HG03520 (cell line): ENCODE data around the gene RPUSD4.
A peak's percentile ranks its signal among the peaks of the same experiment; 100 is the strongest.

ENCODE experiments used
- ATAC-seq: cut with Tn5 transposase; IDR thresholded peaks from one replicate; pipeline ENCODE4 v1.9.1; 2021; ENCODE audit warnings: mild to moderate bottlenecking, moderate library complexity; ENCODE audit not compliant: unreplicated experiment

RPUSD4 gene

DNA sequence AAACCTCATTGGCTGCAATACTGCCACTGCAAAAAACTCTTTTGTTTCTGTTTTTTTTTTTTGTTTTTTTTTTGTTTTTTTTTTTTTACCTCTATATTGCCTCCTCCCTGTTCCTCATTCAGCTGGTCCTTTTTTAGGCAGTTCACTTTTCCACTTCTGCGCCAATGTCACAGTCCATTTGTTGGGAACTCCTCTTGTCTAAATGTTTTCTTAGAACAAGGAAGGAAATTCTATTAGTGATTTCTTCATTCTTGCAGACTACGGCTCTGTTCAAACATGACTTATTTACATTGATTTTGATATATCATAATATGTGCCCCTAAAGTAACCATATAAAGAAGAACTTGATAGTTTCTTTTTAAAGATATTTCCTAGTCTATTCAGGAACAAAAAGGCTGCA is 3.0 kb upstream of the RPUSD4 start:
- no peak for ATAC-seq

DNA sequence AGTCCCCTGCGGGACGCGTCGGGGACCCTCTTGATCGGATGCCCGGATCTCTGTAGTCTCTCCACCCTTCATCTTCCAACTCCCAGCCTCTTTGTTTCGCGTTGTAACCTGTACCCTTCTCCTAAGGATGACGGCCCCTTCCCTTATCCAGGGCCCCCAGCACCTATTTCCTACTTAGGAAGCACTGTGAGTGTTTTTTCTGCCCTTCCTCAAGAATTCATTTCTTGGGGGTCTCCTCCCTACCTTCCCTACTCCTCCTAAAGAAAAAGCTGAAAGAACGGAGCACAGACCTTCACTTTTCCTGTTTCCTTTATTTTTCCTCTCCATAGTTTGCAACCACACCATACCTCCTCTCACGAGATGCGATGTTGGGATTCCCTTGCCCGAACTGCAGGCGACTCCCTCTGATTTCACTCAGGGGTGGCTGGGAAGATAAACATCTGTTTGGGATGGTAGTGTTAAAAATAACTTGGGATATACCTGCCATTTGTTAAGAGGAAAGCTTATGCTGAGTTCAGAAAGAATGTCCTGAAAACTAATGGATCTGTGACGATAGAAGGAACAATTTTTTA is 725 bp upstream of the RPUSD4 start:
- no peak for ATAC-seq

DNA sequence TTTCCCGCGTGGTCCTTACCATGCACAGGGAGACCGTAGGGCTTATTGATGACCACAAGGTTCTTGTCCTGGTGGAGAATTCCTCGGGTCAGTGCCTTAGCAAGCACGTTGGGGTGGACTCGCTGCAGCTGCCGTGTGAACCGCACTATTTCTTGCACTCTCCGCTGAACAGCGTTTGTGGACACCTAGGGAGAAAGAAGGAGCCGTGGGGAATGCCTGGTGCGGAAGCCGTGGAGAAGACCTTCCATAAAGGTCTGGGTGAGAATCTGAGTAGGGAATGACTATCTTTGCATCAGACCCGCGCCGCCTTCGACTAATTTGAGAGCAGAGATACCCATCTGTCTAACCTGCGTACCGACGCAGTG is 597 bp downstream of the RPUSD4 start:
- ATAC-seq, result no peak

DNA sequence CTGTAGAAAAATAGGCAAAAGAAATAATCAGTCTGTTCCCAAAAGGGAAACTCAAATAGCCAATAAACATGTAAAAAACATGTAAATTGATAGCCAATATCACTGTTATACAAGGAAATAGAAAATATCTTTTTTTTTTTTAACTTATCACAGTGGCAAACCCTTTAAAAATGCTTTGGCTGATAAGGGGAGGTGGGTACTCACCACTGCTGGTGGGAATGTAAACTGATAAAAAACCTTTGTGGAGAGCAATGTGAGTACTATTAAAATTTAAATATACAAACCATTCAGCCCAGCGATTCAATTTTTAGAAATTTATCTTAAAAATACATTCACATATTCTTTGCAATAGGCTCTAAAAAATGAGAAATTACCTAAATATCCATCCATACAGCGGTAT is 3.6 kb downstream of the RPUSD4 start:
- ATAC-seq, result no peak

DNA sequence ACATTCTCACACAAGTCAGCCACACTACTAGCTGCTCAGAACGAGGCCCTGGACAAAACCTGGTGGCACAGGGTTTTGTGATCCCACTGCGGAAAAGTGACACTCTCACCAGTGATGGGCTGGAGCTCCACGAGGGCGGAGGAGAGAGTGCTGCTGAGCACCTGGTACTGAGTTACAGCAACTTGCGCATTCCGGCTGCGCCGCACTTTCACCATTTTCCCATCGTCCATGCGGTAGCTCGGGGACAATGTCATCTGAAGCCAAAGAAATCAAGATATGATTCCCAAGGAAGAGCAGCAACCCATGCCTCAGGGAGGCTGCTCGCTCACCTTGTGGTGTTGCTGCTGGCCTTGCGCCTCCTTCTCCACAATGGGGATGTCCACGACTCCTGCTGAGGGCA is 6.1 kb downstream of the RPUSD4 start:
- ATAC-seq, result no peak

DNA sequence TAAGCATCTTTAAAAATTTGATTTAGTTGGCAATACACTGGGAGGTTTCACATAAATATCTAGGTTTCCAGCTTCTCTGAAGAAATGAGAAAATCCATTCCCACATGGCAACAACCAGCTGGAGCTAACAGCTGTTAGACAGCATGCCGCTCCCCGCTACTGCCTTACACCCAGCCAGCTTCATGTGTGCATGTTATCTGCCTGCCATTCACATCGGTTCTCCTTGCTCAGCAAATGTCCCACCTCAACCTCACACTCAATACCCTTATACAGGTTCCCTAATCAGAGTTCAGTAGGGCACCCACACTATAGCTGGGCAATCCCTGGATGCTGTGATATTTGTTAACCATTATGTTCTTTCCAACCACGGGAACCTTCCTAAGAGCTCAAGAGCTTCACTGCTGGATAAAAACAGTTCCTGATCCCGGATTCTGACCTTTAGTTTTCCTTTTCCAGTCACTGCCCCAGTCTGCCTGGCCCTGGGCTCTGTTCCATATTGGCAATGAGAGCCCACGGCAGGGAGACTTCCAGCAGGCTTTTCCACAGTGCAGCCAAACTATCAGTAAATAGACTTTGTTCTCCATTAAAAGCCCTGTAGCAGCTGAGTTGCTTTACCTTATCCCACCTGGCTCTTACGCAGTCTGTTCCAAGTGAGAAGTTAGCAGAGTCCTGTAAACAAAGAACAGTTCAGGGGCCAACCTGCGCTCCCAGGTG is 8.6 kb downstream of the RPUSD4 start:
- no peak for ATAC-seq

DNA sequence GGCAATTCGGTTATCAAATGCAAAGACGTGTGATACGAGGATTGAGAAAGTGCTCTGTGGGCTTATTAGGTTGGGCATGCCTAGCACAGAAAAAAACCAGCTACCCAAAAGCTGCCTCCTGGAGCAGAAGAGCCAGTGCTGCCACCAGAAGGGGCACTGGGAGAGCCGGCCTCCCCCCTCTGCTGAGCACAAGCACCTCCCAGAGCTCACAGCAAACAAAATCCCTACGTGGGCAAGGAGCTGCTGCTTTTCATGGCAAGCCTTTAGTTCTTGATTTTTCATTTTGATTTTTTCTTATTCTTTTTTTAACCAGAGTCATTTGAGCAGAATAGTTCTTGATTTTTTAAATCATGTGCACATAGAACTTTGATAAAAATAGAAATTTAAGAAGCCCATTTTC is 12.8 kb downstream of the RPUSD4 start:
- ATAC-seq, result no peak

DNA sequence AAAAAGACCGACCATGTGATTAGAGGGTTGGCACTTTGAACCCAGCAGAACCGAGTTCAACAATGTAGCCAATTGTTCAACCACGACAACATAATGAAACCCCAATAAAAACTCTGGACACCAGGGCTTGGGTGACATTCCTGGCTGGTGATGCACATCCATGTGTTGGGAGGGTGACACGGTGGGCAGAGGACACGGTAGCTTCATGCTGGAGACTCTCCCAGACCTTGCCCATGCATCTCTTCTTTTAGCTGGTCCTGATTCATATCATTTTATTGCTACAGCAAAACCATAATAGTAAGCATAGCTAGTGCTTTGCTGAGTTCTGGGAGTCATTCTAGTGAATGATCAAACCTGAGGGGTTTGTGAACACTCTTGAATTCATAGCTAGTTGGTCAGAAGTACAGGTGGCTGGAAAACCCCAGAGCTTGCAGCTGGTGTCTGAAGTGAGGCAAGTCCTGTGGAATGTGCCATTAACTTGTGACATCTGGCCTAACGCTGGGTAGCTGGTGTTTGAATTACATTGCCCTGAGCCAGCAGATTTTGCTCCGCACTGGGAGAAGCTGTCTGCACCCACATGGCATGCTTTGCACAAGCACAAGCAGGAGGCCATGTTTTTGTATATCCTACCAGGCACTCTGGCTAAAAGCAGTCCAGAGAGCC is 14.0 kb downstream of the RPUSD4 start:
- ATAC-seq, result no peak

DNA sequence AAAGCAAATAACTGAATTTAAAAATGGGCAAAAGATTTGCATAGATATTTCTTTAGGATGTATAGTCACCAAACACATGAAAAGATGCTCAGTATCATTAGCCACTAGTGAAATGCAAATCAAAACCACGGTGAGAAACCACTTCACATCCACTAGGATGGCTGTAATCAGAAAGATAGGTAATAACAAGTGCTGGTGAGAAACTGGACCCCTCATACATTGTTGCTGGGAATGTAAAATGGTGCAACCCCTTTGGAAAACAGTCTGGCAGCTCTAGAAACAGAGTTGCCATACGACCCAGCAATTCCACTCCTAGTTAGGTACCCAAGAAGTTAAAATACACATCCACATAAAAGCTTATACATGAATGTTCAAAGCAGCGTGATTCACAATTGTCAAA is 16.3 kb downstream of the RPUSD4 start:
- no peak for ATAC-seq

DNA sequence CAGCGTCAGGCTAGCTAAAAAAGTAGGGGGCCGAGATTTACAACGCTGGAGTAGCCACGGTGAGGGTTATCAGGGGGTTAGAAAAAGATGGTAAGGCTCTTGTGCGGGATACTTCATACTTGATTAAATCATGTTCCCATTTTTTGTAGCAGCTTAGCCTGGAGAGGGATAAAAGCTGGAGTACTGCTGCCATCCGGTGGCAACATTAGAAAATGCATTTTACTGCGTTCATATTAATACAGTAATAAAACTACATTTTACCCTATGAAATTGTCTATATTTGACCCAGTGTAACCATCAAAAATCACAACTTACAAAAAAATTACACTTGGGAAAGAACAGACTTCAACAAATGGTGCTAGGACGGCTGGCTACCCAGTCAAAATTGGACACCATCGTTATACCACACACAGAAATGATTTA is 17.3 kb downstream of the RPUSD4 start:
- ATAC-seq, result no peak

DNA sequence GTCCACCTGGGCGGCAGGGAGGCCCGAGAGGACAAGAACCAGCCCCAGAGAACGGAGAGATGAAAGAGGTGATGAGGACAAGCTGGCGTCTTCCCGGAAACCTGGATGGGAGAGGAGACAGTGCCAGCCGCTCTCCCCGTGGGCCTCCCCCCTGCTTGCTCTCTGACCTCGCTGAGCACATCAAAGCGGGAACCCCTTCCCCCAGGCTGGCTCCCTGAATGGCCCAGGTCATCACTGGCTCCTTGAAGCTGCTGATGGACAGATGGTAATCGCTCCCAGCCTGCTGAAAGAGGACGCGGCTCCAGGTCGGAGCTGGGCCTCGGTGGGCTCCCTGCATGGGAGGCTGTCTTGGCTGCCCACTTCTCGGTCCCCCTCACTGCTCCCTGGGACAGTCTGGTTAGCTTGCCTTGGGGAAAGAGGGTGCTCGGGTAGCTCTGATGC is 18.4 kb downstream of the RPUSD4 start:
- ATAC-seq, result no peak

DNA sequence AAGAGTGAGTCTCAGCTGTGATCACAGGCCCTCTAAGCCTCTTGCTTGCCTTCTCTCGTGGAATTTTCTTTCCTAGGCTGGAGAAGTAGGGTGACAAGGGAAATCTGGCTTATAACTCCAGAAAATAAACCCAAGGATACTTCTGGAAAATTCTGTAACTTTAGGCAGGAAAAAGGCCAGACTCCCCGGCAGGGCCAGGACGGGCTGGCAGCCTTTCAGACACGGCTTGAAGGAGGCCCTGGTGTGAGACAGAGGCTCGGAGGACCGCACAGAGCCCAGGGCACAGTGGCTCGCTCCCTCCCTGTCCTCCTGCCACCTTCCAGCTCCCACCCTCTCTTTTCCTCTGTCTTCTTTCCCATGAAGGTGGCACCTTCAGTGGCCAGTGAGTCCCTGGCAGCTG is 19.1 kb downstream of the RPUSD4 start:
- no peak for ATAC-seq

DNA sequence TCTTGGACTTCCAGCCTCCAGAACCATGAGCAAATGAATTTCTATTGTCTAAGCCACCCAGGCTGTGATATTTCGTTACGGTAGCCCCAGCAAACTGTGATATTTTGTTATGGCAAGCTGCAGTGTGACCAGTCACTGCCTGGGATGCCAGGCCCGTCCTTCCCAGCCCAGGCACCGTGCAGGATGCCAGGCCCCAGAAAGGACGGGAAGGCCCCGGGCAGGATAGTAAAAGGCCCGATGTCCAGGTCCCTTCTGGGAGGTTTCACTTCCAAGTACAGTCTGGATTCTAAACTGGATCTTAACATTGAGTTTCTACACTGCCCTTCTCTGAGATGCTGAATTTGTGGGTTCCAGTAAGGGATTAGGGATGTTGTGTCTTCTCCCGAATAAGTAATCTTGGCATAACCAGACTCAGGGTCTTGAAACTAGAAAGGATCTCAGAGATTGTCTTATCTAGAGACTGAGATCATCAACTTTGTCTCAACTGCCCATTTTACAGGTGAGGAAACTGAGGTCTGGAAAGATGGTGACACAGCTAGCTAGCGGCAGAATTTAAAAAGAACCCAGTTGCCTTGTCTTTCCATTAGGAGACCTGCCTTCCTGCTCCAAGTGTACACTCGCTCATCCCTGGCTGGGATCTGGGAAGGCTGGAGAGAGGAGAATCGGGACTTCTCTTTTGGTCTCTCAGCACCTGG is 19.9 kb downstream of the RPUSD4 start:
- no peak for ATAC-seq

DNA sequence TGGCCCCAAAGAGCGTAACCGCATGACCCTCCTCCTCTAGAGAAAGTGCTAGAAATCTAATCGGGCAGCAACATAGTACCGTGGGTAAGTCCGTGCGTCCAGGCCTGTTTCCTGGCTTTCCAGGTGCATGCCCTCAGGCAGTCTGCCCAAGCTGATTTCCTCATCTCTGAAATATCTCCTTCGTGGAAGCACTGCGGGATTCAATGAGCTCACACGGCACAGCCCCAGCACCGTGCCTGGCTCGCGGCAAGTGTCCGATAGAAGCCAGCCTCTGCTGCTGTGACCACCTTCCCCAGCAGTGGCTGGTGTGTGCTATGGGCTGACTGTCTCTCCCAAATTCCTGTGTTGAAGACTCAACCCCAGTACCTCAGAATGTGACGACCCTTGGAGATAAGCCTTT is 20.7 kb downstream of the RPUSD4 start:
- ATAC-seq, result no peak

DNA sequence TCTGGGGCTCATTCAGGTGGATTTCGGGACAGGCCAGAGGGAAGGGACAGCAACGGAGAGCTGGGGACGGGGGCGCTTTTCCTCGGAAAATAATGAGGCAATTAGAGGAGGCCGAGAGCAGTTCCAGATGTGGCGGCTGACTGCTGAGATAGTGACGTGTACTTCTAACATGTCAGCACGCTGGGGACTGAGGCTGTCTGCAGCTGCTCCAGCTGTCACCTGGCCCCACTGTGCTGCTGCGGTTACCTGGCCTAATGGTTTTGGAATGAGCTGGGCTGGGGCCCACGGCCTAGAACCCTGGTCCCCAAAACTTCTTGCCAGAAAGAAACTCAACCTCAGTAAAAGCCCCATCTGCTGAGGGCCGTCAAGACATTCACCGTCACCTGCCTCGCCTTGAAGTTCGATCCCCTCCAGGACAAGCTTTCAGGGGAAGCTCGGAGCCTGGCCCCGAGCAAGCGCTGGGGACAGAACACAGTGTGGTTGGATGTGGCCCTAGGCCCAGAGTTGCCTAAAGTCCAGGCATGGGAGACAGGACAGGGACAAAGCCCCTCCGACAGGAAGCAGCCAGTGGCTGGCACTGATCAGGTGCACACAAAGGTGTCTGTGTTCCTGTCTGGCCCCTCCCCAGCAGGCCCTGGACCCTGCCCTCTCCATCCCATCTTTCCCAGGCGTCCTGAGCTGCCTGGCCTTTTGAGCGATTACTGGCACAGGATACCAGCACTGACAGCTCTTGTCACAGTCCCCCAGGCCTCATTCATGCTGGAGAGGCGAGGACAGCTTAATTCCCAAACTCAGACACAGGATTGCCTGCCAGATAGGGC is 22.1 kb downstream of the RPUSD4 start:
- peak; percentile 65 for ATAC-seq

DNA sequence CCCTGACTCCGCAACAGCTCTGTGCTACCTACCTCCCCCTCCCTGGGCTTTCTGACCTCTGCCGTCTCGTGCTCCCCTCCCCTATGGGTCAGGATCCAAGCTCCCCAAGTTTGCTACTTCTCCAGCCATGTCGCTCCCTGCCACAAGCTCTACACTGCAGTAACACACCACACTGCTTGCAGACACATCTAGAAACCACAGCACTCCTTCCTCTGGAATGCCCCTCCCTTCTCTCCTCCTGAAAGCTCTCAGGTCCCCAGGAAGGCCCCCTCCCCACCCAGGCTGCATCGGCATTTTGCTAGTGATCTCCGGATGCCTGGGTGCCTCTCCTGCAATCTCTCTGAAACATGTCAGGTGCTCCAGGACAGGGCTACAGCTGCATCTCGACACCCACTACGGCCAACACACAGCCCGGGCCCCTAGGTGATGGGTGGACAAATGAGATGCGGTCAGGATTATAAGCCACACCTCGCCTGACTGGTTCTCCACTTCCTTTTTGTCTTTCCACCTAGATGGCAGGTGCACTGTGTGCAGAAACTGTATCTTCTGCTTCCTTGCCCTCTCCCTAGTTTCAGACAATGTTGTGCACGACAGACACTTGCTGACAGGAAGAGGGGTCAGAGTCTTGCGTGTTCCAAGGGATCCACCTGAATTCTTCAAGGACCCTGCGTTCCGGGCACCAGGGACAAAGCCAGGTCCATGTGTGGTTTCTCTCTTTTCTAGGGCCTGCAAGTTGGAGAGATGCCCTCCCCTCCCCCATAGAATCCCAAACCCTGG is 22.9 kb downstream of the RPUSD4 start:
- ATAC-seq, result peak; percentile 72

DNA sequence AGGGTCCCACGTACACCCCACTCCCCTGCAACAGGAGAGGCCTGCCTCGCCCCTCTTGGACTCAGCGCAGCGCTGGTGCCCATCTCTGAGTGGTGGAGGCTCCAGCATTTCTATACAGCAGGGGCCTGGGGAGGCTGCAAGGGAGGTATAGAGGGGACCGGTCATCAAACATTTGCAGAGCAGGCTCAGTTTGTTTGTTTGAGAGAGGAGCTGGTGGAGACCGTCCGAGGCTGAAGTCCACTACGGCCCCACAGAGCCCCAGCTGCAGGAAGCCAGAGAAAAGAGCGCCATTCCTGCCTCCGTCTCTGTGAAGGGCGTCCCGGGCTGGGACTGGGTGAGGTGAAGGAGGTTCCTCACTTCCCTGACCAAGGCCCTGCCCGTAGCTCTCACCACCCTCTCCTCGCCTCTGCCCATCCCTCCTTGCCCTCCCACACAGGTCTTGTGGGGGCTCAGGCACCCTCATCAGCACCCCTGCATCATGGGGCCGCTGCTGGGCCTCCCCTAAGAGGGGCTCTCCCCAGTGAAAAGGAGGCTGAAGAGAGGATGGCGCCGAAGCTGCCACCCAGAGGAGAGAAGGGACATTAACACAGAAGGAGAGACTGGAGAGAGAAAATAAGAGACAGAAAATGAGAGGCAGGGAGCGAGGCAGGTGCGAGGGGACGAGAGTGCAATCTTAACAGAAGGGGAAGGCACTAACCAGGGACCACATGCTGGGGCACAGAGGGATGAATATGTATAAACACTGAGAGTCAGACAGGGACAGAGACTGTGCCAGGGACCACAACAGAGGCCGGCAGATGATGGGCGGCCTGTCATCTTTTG is 24.5 kb downstream of the RPUSD4 start:
- ATAC-seq, result no peak

DNA sequence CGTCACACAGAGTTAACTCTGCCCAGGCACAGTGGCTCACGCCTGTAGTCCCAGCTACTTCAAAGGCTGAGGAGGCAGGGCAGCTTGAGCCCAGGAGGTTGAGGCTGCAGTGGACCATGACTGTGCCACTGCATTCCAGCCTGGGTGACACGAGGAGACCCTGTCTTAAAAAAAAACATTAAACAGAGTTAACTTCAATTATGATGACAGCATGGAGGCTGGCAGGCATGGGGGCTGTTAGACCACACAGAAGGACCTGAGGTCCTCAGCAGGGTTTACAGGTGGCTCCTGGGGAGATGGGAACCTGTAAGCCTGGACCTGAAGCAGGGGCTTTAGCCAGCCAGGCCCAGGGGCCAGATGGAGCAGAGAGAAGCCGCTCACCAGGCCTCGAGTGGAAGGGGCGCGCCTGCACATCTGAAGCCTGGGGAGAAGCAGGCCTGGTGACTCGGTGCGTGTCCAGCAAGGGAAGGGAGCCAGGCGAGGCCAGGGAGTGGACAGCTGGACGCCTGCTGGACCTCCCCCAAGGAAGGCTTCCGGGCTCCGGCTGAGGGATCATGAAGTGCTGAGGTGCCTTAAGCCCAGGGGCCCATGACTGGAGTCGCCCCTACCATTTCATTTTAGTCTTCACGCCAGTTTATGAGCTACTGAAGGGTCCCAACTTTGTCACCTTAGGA is 25.3 kb downstream of the RPUSD4 start:
- no peak for ATAC-seq
